WTC11 (cell line): Measurements from ENCODE around the gene GNB2. TPM values are rescaled to one million over a fixed set of nuclear protein-coding genes. Genes with fewer than 3 reads are reported as not detected.

Experiments
- ATAC-seq: fragments of 200-7000 bp; cut with Tn5 transposase; 2 replicates; pipeline ENCODE4 v1.10.0; 2021; ENCODE audit warnings: mild to moderate bottlenecking, moderate library complexity
- CTCF ChIA-PET: fragments of 300-600 bp; sonication (Branson Sonifier 250); formaldehyde crosslinking; loops from one replicate; lab custom pipeline; 2021; ENCODE audit warnings: antibody characterized with exemption; lab: Charles Lee
- POLR2A ChIA-PET: fragments of 350-600 bp; sonication (Branson Sonifier 250); formaldehyde crosslinking; loops from one replicate; lab custom pipeline; 2021; ENCODE audit warnings: antibody characterized with exemption; lab: Charles Lee
- DNase-seq: peaks from one replicate; pipeline ENCODE4 v3.0.0; 2021; ENCODE audit warnings: low spot score
- H3K27ac Mint-ChIP-seq: 2 replicates; pipeline ENCODE4 v1.8.0; 2021; ENCODE audit warnings: mixed read lengths
- H3K27me3 Mint-ChIP-seq: 2 replicates; pipeline ENCODE4 v1.8.0; 2021; ENCODE audit warnings: low read depth, mild to moderate bottlenecking, moderate library complexity, mixed read lengths
- H3K36me3 Mint-ChIP-seq: 2 replicates; pipeline ENCODE4 v1.8.0; 2021; ENCODE audit warnings: mixed read lengths
- H3K4me1 Mint-ChIP-seq: 2 replicates; pipeline ENCODE4 v1.8.0; 2022; ENCODE audit warnings: mixed read lengths
- H3K4me3 Mint-ChIP-seq: 2 replicates; pipeline ENCODE4 v1.8.0; 2021; ENCODE audit warnings: mild to moderate bottlenecking, moderate library complexity, mixed read lengths
- H3K9me3 Mint-ChIP-seq: 2 replicates; pipeline ENCODE4 v1.8.0; 2021; ENCODE audit warnings: mixed read lengths
- CREM ChIP-seq: sonication (generic); formaldehyde crosslinking; IDR thresholded peaks from 2 replicates; pipeline ENCODE4 v1.8.1; 2022; ENCODE audit warnings: mild to moderate bottlenecking, missing genetic modification reagents, moderate library complexity
- E2F1 ChIP-seq: sonication (generic); formaldehyde crosslinking; IDR thresholded peaks from 2 replicates; pipeline ENCODE4 v1.8.0; 2022; ENCODE audit warnings: mild to moderate bottlenecking, missing genetic modification reagents
- ETV6 ChIP-seq: sonication (generic); formaldehyde crosslinking; IDR thresholded peaks from 2 replicates; pipeline ENCODE4 v1.8.1; 2022; ENCODE audit warnings: mild to moderate bottlenecking, missing genetic modification reagents
- FOXP1 ChIP-seq: sonication (generic); formaldehyde crosslinking; IDR thresholded peaks from 2 replicates; pipeline ENCODE4 v1.8.0; 2022; ENCODE audit warnings: missing genetic modification reagents, mild to moderate bottlenecking, moderate library complexity, borderline replicate concordance
- MLX ChIP-seq: sonication (generic); formaldehyde crosslinking; IDR thresholded peaks from 2 replicates; pipeline ENCODE4 v1.8.1; 2023; ENCODE audit warnings: mild to moderate bottlenecking, missing genetic modification reagents, moderate library complexity
- PREB ChIP-seq: sonication (generic); formaldehyde crosslinking; IDR thresholded peaks from 2 replicates; pipeline ENCODE4 v1.8.1; 2022; ENCODE audit warnings: mild to moderate bottlenecking, missing genetic modification reagents, moderate library complexity, borderline replicate concordance
- RELA ChIP-seq: sonication (generic); formaldehyde crosslinking; IDR thresholded peaks from 2 replicates; pipeline ENCODE4 v1.8.1; 2022; ENCODE audit warnings: missing genetic modification reagents, mild to moderate bottlenecking, borderline replicate concordance
- STAT6 ChIP-seq: sonication (generic); formaldehyde crosslinking; conservative IDR thresholded peaks from 2 replicates; pipeline ENCODE4 v1.8.1; 2023; ENCODE audit warnings: mild to moderate bottlenecking, low read depth, missing genetic modification reagents, moderate library complexity
- USF1 ChIP-seq: sonication (generic); formaldehyde crosslinking; IDR thresholded peaks from 2 replicates; pipeline ENCODE4 v1.8.0; 2022; ENCODE audit warnings: mild to moderate bottlenecking, missing genetic modification reagents
- ZBTB43 ChIP-seq: sonication (generic); formaldehyde crosslinking; IDR thresholded peaks from 2 replicates; pipeline ENCODE4 v1.8.1; 2023; ENCODE audit warnings: mild to moderate bottlenecking, missing genetic modification reagents
- ZNF121 ChIP-seq: sonication (generic); formaldehyde crosslinking; IDR thresholded peaks from 2 replicates; pipeline ENCODE4 v1.8.0; 2023; ENCODE audit warnings: missing genetic modification reagents
- ZNF425 ChIP-seq: fragments of 250-450 bp; sonication (Bioruptor Pico); conservative IDR thresholded peaks from 2 replicates; pipeline ENCODE4 v1.9.0; 2021; ENCODE audit warnings: mild to moderate bottlenecking
- ZNF512 ChIP-seq: sonication (generic); formaldehyde crosslinking; IDR thresholded peaks from 2 replicates; pipeline ENCODE4 v1.8.1; 2022; ENCODE audit warnings: missing genetic modification reagents, borderline replicate concordance
- total RNA-seq: library from RNA; stranded (reverse); gene quantifications from 3 replicates; pipeline ENCODE4 v1.2.3, GENCODE V29; 2021

GNB2 gene
- total RNA-seq, 1 experiment from 2014 or later: 194 TPM

GRCh38 chr7:100680576-100681271 is 7.2 kb downstream of the GNB2 start:
- CTCF ChIA-PET: interaction anchor here (0.6 to 2.9 kb wide), 10 partner anchors 11 to 172 kb away, joined by 3 to 15 read pairs (median 4); partner anchors contain the start of genes MOSPD3 and SLC12A9
- H3K4me1 Mint-ChIP-seq: peaks cover 11% of the 10 kb centered on the region
- H3K36me3 Mint-ChIP-seq: peaks cover 24% of the 10 kb centered on the region
- no peak for ATAC-seq
- H3K9me3 Mint-ChIP-seq: no peaks in the 10 kb centered on the region
- H3K27ac Mint-ChIP-seq: no peak overlapping the region
- no peak for DNase-seq
- POLR2A ChIA-PET: interaction anchor here (0.7 to 1.4 kb wide), 5 partner anchors 24 to 68 kb away, joined by 3 to 10 read pairs (median 5); partner anchors contain the start of gene MOSPD3
- no peak overlapping the region for H3K4me3 Mint-ChIP-seq
- TF ChIP-seq ZNF121 (no peak), FOXP1 (0 out of 2 replicates have a peak, but pooled peaks have one; percentile 14)
- H3K27me3 Mint-ChIP-seq: no peaks in the 10 kb centered on the region

GRCh38 chr7:100681491-100682227 is 8.1 kb downstream of the GNB2 start:
- no peak for ATAC-seq
- no peak for DNase-seq
- Mint-ChIP-seq H3K4me1 (peaks cover 7% of the 10 kb centered on the region), H3K27me3 (no peaks in the 10 kb centered on the region), H3K4me3 (no peak overlapping the region), H3K27ac (no peak overlapping the region), H3K36me3 (peaks cover 24% of the 10 kb centered on the region), H3K9me3 (no peaks in the 10 kb centered on the region)
- ChIA-PET CTCF (interaction anchor here (0.9 to 2.4 kb wide), 6 partner anchors 11 to 113 kb away, joined by 3 to 10 read pairs (median 4); partner anchors contain the start of gene POP7), POLR2A (interaction anchor here (0.5 kb wide), 1 partner anchor 171 kb away, joined by 3 read pairs; the partner anchor contains the start of gene SLC12A9)
- TF ChIP-seq ZNF512 (CRISPR knock-in tag) (no peak), RELA (no peak), MLX (CRISPR knock-in tag) (no peak), CREM (CRISPR knock-in tag) (no peak), USF1 (no peak), E2F1 (CRISPR knock-in tag) (no peak), ZBTB43 (CRISPR knock-in tag) (no peak), ZNF121 (no peak), ZNF425 (CRISPR knock-in tag) (no peak), PREB (CRISPR knock-in tag) (no peak), ETV6 (CRISPR knock-in tag) (no peak), STAT6 (CRISPR knock-in tag) (no peak)
